ENCODE results near the gene LSMEM2. TPM values are rescaled to one million over a fixed set of nuclear protein-coding genes. Genes with fewer than 3 reads are reported as not detected.
A peak's percentile ranks its signal among the peaks of the same experiment; 100 is the strongest.

LSMEM2 gene
- polyA plus RNA-seq, 2 of the 4 experiments (the other 2 are of a cell fraction): 0.09 TPM; not detected in 1

GRCh38 chr3:50258979-50259378 is 19.9 kb upstream of the LSMEM2 start:
- no peak for FAIRE-seq
- H3K4me3 ChIP-seq: no peak overlapping the region
- H3K27ac ChIP-seq: no peak overlapping the region; a peak in 1 of 6 replicates
- TF ChIP-seq RNF2 (IDR thresholded peaks at IDR 0.05; ENCODE audit: borderline replicate concordance, low read depth): no peak
- no peak for TF ChIP-seq HES2 (IDR thresholded peaks at IDR 0.05)
- no peak for TF ChIP-seq HOXB5 (CRISPR knock-in tag; IDR thresholded peaks at IDR 0.05)
- TF ChIP-seq POLR2AphosphoS2 (conservative IDR thresholded peaks at IDR 0.05; ENCODE audit: low read length): no peak
- no peak for TF ChIP-seq CHD4 (IDR thresholded peaks at IDR 0.05; ENCODE audit: borderline replicate concordance)
- no peak for TF ChIP-seq NR3C1 (IDR thresholded peaks at IDR 0.05)
- no peak for TF ChIP-seq ZSCAN20 (CRISPR knock-in tag; IDR thresholded peaks at IDR 0.05)
- ATAC-seq: no peak
- no peak for DNase-seq (ENCODE audit: low read depth in 1 of 2, low spot score in 1 of 2)
- POLR2A ChIA-PET: interaction anchor here (1.1 to 2.4 kb wide), 2 partner anchors 12 to 23 kb away, joined by 4 to 9 read pairs; no protein-coding TSS in a partner anchor
- H3K4me1 ChIP-seq: peaks cover 21% of the 10 kb centered on the region
- H3K9me3 ChIP-seq: no peaks in the 10 kb centered on the region
- WGBS (ENCODE audit: missing lambda C conversion rate): 88% methylated on average over 15 of the region's 16 CpGs
- CTCF ChIA-PET: interaction anchor here (0.5 to 8.1 kb wide), 11 partner anchors 11 to 89 kb away, joined by 3 to 67 read pairs (median 6); partner anchors contain the start of gene GNAT1
- no peak overlapping the region for H3K4me2 ChIP-seq

- POLR2A ChIA-PET: interaction anchor here (0.5 to 2.4 kb wide), 10 partner anchors 10 to 78 kb away, joined by 3 to 10 read pairs (median 4); partner anchors contain the start of genes GNAI2, HYAL3, NAA80 and SEMA3B
- H3K4me2 ChIP-seq: peak overlapping the region; percentile 95
These were observed 19.4 kb upstream of the LSMEM2 start for GRCh38 chr3:50259432-50260026.

DNA sequence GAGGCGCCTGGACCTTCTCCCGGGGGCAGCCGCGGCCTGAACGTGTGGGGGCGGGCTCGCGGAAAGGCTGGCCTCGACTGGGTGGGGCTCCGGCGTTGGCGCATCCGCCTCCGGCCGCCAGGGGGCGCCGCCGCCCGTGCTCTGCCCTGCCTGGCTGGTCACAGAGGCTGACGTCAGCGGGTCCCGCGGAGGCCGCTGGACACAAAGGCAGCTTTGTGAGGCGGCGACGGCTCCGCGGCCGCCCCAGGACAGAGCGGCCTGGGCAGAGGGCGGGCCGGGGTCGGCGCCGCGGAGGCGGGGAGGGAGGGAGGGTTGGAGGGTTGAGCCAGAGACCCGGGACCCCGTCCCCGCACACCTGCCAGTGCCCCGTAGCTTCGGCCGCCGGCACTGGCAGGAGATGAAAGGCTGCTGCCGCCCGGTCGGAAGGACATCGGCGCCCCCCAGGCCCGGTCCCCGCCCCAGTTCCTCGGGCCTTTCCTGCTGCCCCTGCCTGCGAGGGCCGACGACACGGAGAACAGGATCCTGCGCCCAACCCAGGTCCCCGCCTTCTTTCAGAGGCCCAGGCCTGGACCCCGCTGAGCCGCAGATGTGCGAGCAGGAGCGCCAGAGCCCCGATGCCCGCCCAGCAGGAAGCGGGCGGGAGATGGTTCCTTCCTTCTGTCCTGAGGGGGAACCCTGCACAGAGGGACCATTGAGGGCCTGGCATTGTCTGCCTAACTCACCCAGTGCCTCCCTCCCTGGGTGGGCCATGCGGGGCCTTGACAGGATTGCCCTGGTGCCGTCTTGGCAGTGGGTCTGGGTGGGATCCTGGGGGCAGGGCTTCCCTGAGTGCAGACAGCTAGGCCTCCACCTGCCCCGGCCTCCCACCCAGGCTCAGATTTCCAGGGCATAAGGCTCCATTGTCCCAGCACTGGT is 18.6 kb upstream of the LSMEM2 start:
- CTCF ChIA-PET: interaction anchor here (0.6 to 8.1 kb wide), 19 partner anchors 9 to 142 kb away, joined by 3 to 67 read pairs (median 5); partner anchors contain the start of genes GNAT1, LSMEM2 and SEMA3B
- H3K4me3 ChIP-seq: peak overlapping the region; percentile 85
- H3K27ac ChIP-seq: peak overlapping the region; percentile 94 to 99
- H3K4me1 ChIP-seq: peaks cover 34% of the 10 kb centered on the region
- FAIRE-seq: no peak
- peak; percentile 83 to 88 for ATAC-seq
- DNase-seq (ENCODE audit: low read depth in 1 of 2, low spot score in 1 of 2): peak; percentile 68 to 85
- H3K9me3 ChIP-seq: no peaks in the 10 kb centered on the region
- H3K4me2 ChIP-seq: peak overlapping the region; percentile 95
- WGBS (ENCODE audit: missing lambda C conversion rate): 70% methylated on average over 2 of the region's 70 CpGs
- POLR2A ChIA-PET: interaction anchor here (0.5 to 2.4 kb wide), 10 partner anchors 10 to 87 kb away, joined by 3 to 10 read pairs (median 4); partner anchors contain the start of genes GNAI2, HYAL3, NAA80 and SEMA3B
- TF ChIP-seq, protein P1, sequence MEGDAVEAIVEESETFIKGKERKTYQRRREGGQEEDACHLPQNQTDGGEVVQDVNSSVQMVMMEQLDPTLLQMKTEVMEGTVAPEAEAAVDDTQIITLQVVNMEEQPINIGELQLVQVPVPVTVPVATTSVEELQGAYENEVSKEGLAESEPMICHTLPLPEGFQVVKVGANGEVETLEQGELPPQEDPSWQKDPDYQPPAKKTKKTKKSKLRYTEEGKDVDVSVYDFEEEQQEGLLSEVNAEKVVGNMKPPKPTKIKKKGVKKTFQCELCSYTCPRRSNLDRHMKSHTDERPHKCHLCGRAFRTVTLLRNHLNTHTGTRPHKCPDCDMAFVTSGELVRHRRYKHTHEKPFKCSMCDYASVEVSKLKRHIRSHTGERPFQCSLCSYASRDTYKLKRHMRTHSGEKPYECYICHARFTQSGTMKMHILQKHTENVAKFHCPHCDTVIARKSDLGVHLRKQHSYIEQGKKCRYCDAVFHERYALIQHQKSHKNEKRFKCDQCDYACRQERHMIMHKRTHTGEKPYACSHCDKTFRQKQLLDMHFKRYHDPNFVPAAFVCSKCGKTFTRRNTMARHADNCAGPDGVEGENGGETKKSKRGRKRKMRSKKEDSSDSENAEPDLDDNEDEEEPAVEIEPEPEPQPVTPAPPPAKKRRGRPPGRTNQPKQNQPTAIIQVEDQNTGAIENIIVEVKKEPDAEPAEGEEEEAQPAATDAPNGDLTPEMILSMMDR (IDR thresholded peaks at IDR 0.05): peak; percentile 83
- TF ChIP-seq MAFK (IDR thresholded peaks at IDR 0.05; ENCODE audit: partially characterized antibody) (peak; percentile 19), BCL3 (IDR thresholded peaks at IDR 0.05) (peak; percentile 46; the same call in 1 of the 3 replicates), POLR2A (IDR thresholded peaks at IDR 0.05; ENCODE audit: low read length) (peak; percentile 50), FOXS1 (CRISPR knock-in tag; IDR thresholded peaks at IDR 0.05) (no peak), RAD21 (conservative IDR thresholded peaks at IDR 0.05 in 1 of 2, IDR thresholded peaks at IDR 0.05 in 1 of 2) (peak; percentile 57 to 77), JUN (IDR thresholded peaks at IDR 0.05) (peak in 1 of 2 experiments; percentile 89; a peak in 4 of 5 replicates), FOSL2 (IDR thresholded peaks at IDR 0.05) (no peak), FOSL2 (CRISPR knock-in tag; IDR thresholded peaks at IDR 0.05) (peak; percentile 26; the same call in 1 of the 2 replicates)
- TF ChIP-seq, protein P2, sequence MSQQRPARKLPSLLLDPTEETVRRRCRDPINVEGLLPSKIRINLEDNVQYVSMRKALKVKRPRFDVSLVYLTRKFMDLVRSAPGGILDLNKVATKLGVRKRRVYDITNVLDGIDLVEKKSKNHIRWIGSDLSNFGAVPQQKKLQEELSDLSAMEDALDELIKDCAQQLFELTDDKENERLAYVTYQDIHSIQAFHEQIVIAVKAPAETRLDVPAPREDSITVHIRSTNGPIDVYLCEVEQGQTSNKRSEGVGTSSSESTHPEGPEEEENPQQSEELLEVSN (IDR thresholded peaks at IDR 0.05; ENCODE audit: borderline replicate concordance, low read depth): 0 out of 2 replicates have a peak, but pooled peaks have one; percentile 30
- TF ChIP-seq, protein P3, sequence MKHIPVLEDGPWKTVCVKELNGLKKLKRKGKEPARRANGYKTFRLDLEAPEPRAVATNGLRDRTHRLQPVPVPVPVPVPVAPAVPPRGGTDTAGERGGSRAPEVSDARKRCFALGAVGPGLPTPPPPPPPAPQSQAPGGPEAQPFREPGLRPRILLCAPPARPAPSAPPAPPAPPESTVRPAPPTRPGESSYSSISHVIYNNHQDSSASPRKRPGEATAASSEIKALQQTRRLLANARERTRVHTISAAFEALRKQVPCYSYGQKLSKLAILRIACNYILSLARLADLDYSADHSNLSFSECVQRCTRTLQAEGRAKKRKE (CRISPR knock-in tag; IDR thresholded peaks at IDR 0.05; ENCODE audit: low read depth): no peak
- TF ChIP-seq, protein P4, sequence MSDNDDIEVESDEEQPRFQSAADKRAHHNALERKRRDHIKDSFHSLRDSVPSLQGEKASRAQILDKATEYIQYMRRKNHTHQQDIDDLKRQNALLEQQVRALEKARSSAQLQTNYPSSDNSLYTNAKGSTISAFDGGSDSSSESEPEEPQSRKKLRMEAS (IDR thresholded peaks at IDR 0.05): 0 out of 2 replicates have a peak, but pooled peaks have one; percentile 37
- TF ChIP-seq, protein P5, sequence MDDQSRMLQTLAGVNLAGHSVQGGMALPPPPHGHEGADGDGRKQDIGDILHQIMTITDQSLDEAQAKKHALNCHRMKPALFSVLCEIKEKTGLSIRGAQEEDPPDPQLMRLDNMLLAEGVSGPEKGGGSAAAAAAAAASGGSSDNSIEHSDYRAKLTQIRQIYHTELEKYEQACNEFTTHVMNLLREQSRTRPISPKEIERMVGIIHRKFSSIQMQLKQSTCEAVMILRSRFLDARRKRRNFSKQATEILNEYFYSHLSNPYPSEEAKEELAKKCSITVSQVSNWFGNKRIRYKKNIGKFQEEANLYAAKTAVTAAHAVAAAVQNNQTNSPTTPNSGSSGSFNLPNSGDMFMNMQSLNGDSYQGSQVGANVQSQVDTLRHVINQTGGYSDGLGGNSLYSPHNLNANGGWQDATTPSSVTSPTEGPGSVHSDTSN (IDR thresholded peaks at IDR 0.05): peak; percentile 54; the same call in 1 of the 2 replicates

More at GRCh38 chr3:50259432-50260026, 19.4 kb upstream of the LSMEM2 start:
- CTCF ChIA-PET: interaction anchor here (0.5 to 8.1 kb wide), 18 partner anchors 8 to 88 kb away, joined by 3 to 67 read pairs (median 4); partner anchors contain the start of genes GNAT1 and LSMEM2
- peak overlapping the region; percentile 85 for H3K4me3 ChIP-seq
- DNase-seq (ENCODE audit: low read depth in 1 of 2, low spot score in 1 of 2) (no peak), ATAC-seq (peak; percentile 23 to 37), FAIRE-seq (no peak)
- peaks cover 26% of the 10 kb centered on the region for H3K4me1 ChIP-seq
- peak overlapping the region; percentile 94 to 99 for H3K27ac ChIP-seq
- TF ChIP-seq, protein P5 (IDR thresholded peaks at IDR 0.05): no peak
- no peaks in the 10 kb centered on the region for H3K9me3 ChIP-seq
- WGBS (ENCODE audit: missing lambda C conversion rate): 69% methylated on average over 9 of the region's 18 CpGs

Measured in A549 (cell line).